ENCODE results near the gene ZNRF3. TPM values are rescaled to one million over a fixed set of nuclear protein-coding genes. Genes with fewer than 3 reads are reported as not detected.

Gene ZNRF3
- polyA plus RNA-seq, 1 donor from 2014 or later: 2.9 TPM

- Histone ChIP-seq H3K27me3 (ENCODE audit: insufficient read depth, low read depth, low read length) (no peaks in the 10 kb centered on the region), H3K9me3 (ENCODE audit: low read length) (no peaks in the 10 kb centered on the region), H2AFZ (ENCODE audit: low read depth, low read length) (no peak overlapping the region), H3K4me3 (ENCODE audit: low read length) (no peak overlapping the region), H4K20me1 (ENCODE audit: insufficient read depth) (no peaks in the 10 kb centered on the region), H3F3A (ENCODE audit: insufficient read depth, low read length, poor library complexity, severe bottlenecking) (no peaks in the 10 kb centered on the region), H3K9ac (ENCODE audit: low read length) (no peak overlapping the region), H3K27ac (ENCODE audit: low read length) (no peak overlapping the region), H3K79me2 (replicated peaks; ENCODE audit: insufficient read depth, low read length) (peaks cover 8% of the 10 kb centered on the region), H3K4me2 (ENCODE audit: low read length) (no peak overlapping the region), H3K36me3 (ENCODE audit: insufficient read depth, low read length) (no peaks in the 10 kb centered on the region), H3K9me2 (ENCODE audit: insufficient read depth, low read length) (no peaks in the 10 kb centered on the region)
- TF ChIP-seq POLR2AphosphoS5 (IDR thresholded peaks at IDR 0.05) (no peak), MXI1 (conservative IDR thresholded peaks at IDR 0.05; ENCODE audit: poor library complexity, severe bottlenecking) (no peak), RAD21 (conservative IDR thresholded peaks at IDR 0.05) (no peak), REST (IDR thresholded peaks at IDR 0.05; ENCODE audit: borderline replicate concordance) (no peak), EZH2 (IDR thresholded peaks at IDR 0.05; ENCODE audit: borderline replicate concordance, insufficient read depth, low read length, poor library complexity, severe bottlenecking) (no peak), TAF1 (IDR thresholded peaks at IDR 0.05; ENCODE audit: low read depth) (no peak), SMC3 (conservative IDR thresholded peaks at IDR 0.05; ENCODE audit: poor library complexity) (no peak), EP300 (conservative IDR thresholded peaks at IDR 0.05; ENCODE audit: poor library complexity, severe bottlenecking) (no peak)
- TF ChIP-seq, protein P1, sequence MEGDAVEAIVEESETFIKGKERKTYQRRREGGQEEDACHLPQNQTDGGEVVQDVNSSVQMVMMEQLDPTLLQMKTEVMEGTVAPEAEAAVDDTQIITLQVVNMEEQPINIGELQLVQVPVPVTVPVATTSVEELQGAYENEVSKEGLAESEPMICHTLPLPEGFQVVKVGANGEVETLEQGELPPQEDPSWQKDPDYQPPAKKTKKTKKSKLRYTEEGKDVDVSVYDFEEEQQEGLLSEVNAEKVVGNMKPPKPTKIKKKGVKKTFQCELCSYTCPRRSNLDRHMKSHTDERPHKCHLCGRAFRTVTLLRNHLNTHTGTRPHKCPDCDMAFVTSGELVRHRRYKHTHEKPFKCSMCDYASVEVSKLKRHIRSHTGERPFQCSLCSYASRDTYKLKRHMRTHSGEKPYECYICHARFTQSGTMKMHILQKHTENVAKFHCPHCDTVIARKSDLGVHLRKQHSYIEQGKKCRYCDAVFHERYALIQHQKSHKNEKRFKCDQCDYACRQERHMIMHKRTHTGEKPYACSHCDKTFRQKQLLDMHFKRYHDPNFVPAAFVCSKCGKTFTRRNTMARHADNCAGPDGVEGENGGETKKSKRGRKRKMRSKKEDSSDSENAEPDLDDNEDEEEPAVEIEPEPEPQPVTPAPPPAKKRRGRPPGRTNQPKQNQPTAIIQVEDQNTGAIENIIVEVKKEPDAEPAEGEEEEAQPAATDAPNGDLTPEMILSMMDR (IDR thresholded peaks at IDR 0.05; ENCODE audit: poor library complexity, severe bottlenecking): no peak
Measured at GRCh38 chr22:28915969-28916368, 32.6 kb downstream of the ZNRF3 start.

GRCh38 chr22:28917747-28918549, 34.6 kb downstream of the ZNRF3 start:
- Histone ChIP-seq H3K4me3 (ENCODE audit: low read length) (no peak overlapping the region), H3K36me3 (ENCODE audit: insufficient read depth, low read length) (no peaks in the 10 kb centered on the region), H3K9me3 (ENCODE audit: low read length) (no peaks in the 10 kb centered on the region), H3K9ac (ENCODE audit: low read length) (no peak overlapping the region), H3K4me2 (ENCODE audit: low read length) (no peak overlapping the region), H3F3A (ENCODE audit: insufficient read depth, low read length, poor library complexity, severe bottlenecking) (no peaks in the 10 kb centered on the region), H3K27me3 (ENCODE audit: insufficient read depth, low read depth, low read length) (no peaks in the 10 kb centered on the region), H2AFZ (ENCODE audit: low read depth, low read length) (no peak overlapping the region), H4K20me1 (ENCODE audit: insufficient read depth) (no peaks in the 10 kb centered on the region), H3K79me2 (replicated peaks; ENCODE audit: insufficient read depth, low read length) (peaks cover 7% of the 10 kb centered on the region), H3K9me2 (ENCODE audit: insufficient read depth, low read length) (no peaks in the 10 kb centered on the region), H3K27ac (ENCODE audit: low read length) (no peak overlapping the region)
- TF ChIP-seq POLR2AphosphoS5 (IDR thresholded peaks at IDR 0.05) (no peak), EZH2 (IDR thresholded peaks at IDR 0.05; ENCODE audit: borderline replicate concordance, insufficient read depth, low read length, poor library complexity, severe bottlenecking) (no peak), MXI1 (conservative IDR thresholded peaks at IDR 0.05; ENCODE audit: poor library complexity, severe bottlenecking) (no peak), RAD21 (conservative IDR thresholded peaks at IDR 0.05) (no peak), REST (IDR thresholded peaks at IDR 0.05; ENCODE audit: borderline replicate concordance) (no peak), TAF1 (IDR thresholded peaks at IDR 0.05; ENCODE audit: low read depth) (no peak), SMC3 (conservative IDR thresholded peaks at IDR 0.05; ENCODE audit: poor library complexity) (no peak), EP300 (conservative IDR thresholded peaks at IDR 0.05; ENCODE audit: poor library complexity, severe bottlenecking) (no peak)
- TF ChIP-seq, protein P1 (IDR thresholded peaks at IDR 0.05; ENCODE audit: poor library complexity, severe bottlenecking): no peak
